Measurements from ENCODE around the gene SPP1.

SPP1 gene

GRCh38 chr4:87961993-87962392 lies 13.5 kb upstream of the SPP1 start:
- Histone ChIP-seq H3K9me3 (no peaks in the 10 kb centered on the region), H3K4me1 (no peaks in the 10 kb centered on the region), H3K36me3 (no peaks in the 10 kb centered on the region), H3K4me3 (ENCODE audit: low read depth, low read length) (no peak overlapping the region), H3K27me3 (peaks cover 12% of the 10 kb centered on the region)
- DNase-seq = no peak
- TF ChIP-seq CTCF (IDR thresholded peaks at IDR 0.05; ENCODE audit: low read depth, low read length) = no peak

GRCh38 chr4:87962398-87963146 lies 12.9 kb upstream of the SPP1 start:
- Histone ChIP-seq H3K4me3 (ENCODE audit: low read depth, low read length) (no peak overlapping the region), H3K27me3 (peaks cover 17% of the 10 kb centered on the region), H3K4me1 (no peaks in the 10 kb centered on the region), H3K36me3 (no peaks in the 10 kb centered on the region), H3K9me3 (no peaks in the 10 kb centered on the region)
- no peak for DNase-seq
- TF ChIP-seq CTCF (IDR thresholded peaks at IDR 0.05; ENCODE audit: low read depth, low read length) = no peak

DNA sequence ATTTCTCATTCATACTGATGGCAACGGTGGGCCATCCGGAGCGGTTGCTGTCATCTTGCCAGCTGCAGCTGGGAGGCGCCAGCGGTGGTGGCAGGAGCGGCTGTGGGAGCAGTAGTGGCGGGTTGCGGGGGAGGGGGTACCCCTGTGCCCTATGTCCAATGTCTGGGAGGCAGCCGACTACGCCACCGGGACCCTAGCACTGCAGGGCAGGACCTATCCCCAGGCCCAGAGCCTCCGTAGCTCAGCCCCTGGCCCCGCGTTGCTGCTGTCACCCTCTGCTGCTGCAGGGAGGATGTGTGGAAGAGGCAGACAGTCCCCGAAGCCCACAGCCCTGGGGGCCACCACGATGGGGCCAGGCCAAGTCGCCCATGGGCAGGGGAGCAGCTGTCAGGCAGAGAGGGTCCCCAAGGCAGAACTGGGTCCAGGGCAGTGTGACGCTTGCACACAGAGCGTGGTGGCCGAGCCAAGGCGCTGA lies 10.0 kb upstream of the SPP1 start:
- Histone ChIP-seq H3K9me3 (no peaks in the 10 kb centered on the region), H3K36me3 (no peaks in the 10 kb centered on the region), H3K4me3 (ENCODE audit: low read depth, low read length) (no peak overlapping the region), H3K4me1 (no peaks in the 10 kb centered on the region), H3K27me3 (peaks cover 22% of the 10 kb centered on the region)
- no peak; the same call in 1 of the 2 replicates for TF ChIP-seq CTCF (IDR thresholded peaks at IDR 0.05; ENCODE audit: low read depth, low read length)
- DNase-seq = peak; percentile 7

GRCh38 chr4:87966095-87966496 lies 9.4 kb upstream of the SPP1 start:
- no peak for TF ChIP-seq CTCF (IDR thresholded peaks at IDR 0.05; ENCODE audit: low read depth, low read length)
- DNase-seq = no peak
- Histone ChIP-seq H3K27me3 (peaks cover 23% of the 10 kb centered on the region), H3K4me1 (no peaks in the 10 kb centered on the region), H3K36me3 (no peaks in the 10 kb centered on the region), H3K4me3 (ENCODE audit: low read depth, low read length) (no peak overlapping the region), H3K9me3 (no peaks in the 10 kb centered on the region)

GRCh38 chr4:87967193-87967592 lies 8.3 kb upstream of the SPP1 start:
- H3K4me3 ChIP-seq (ENCODE audit: low read depth, low read length) = no peak overlapping the region
- TF ChIP-seq CTCF (IDR thresholded peaks at IDR 0.05; ENCODE audit: low read depth, low read length) = no peak
- no peaks in the 10 kb centered on the region for H3K4me1 ChIP-seq
- H3K27me3 ChIP-seq = peaks cover 29% of the 10 kb centered on the region
- H3K36me3 ChIP-seq = no peaks in the 10 kb centered on the region
- H3K9me3 ChIP-seq = no peaks in the 10 kb centered on the region
- no peak for DNase-seq

GRCh38 chr4:87970121-87970520 lies 5.4 kb upstream of the SPP1 start:
- H3K4me1 ChIP-seq = no peaks in the 10 kb centered on the region
- no peaks in the 10 kb centered on the region for H3K9me3 ChIP-seq
- no peak overlapping the region for H3K4me3 ChIP-seq (ENCODE audit: low read depth, low read length)
- no peaks in the 10 kb centered on the region for H3K36me3 ChIP-seq
- H3K27me3 ChIP-seq = peaks cover 52% of the 10 kb centered on the region
- TF ChIP-seq CTCF (IDR thresholded peaks at IDR 0.05; ENCODE audit: low read depth, low read length) = no peak
- no peak for DNase-seq
